ENCODE measurements around the gene PAXIP1. TPM values are rescaled to one million over a fixed set of nuclear protein-coding genes. Genes with fewer than 3 reads are reported as not detected.

PAXIP1 gene
- total and polyA plus RNA-seq, 10 of the 15 experiments (the other 5 are each of a cell fraction or from before 2014, with no cell fraction given) = 7.3 to 27.2 (median 18.1) TPM

- Histone ChIP-seq H3K27ac (ENCODE audit: control insufficient read depth, insufficient read depth) (no peak overlapping the region), H3K9me3 (replicated peaks; ENCODE audit: control insufficient read depth, insufficient read depth, low read length) (no peaks in the 10 kb centered on the region), H4K20me1 (ENCODE audit: control insufficient read depth, insufficient read depth) (no peaks in the 10 kb centered on the region), H3K27me3 (replicated peaks in 1 of 2; ENCODE audit: control insufficient read depth in 2 of 2, insufficient read depth in 2 of 2, low read length in 1 of 2) (no peaks in the 10 kb centered on the region), H3K4me3 (no peak overlapping the region), H3K4me2 (ENCODE audit: control insufficient read depth, insufficient read depth) (no peak overlapping the region), H3K9ac (ENCODE audit: control insufficient read depth, insufficient read depth, low read length) (no peak overlapping the region), H3K4me1 (ENCODE audit: control insufficient read depth, insufficient read depth, low read length) (no peaks in the 10 kb centered on the region), H3K36me3 (ENCODE audit: control insufficient read depth in 2 of 2, insufficient read depth in 2 of 2, low read length in 1 of 2) (peaks cover 5 to 29% of the 10 kb centered on the region in 2 experiments), H3K79me2 (ENCODE audit: control insufficient read depth, insufficient read depth, low read length) (no peaks in the 10 kb centered on the region), H2AFZ (ENCODE audit: control insufficient read depth, low read depth, low read length) (no peak overlapping the region)
- CTCF ChIA-PET = interaction anchor here (1.2 to 4.3 kb wide), 6 partner anchors 8 to 124 kb away, joined by 3 to 79 read pairs (median 4); no protein-coding TSS in a partner anchor
- 98% methylated on average over 2 of the region's 2 CpGs for WGBS (ENCODE audit: insufficient coverage, insufficient replicate concordance, low lambda C conversion rate, missing lambda C conversion rate)
- DNase-seq (ENCODE audit: low read depth, low spot score) (no peak), ATAC-seq (no peak), FAIRE-seq (no peak)
- intact Hi-C loops (cut with micrococcal nuclease; ENCODE audit: unreplicated experiment) (no loop called here), in situ Hi-C loops (cut with MboI) (no loop called here)
- no TSS peak for BruUV-seq (replicated peaks)
- POLR2A ChIA-PET = interaction anchor here (0.9 kb wide), 1 partner anchor 20 kb away, joined by 3 read pairs; no protein-coding TSS in a partner anchor
- RAD21 ChIA-PET (ENCODE audit: unreplicated experiment) = interaction anchor here (1.5 kb wide), 1 partner anchor 23 kb away, joined by 9 read pairs; no protein-coding TSS in a partner anchor
- TF ChIP-seq ESRRA (IDR thresholded peaks at IDR 0.05; ENCODE audit: low read length) (no peak), HDAC2 (IDR thresholded peaks at IDR 0.05) (no peak)
- SMC1A ChIA-PET (ENCODE audit: uncharacterized antibody, unreplicated experiment) = interaction anchor here (0.5 to 1.6 kb wide), 2 partner anchors 23 to 343 kb away, joined by 3 to 8 read pairs; no protein-coding TSS in a partner anchor
These were observed 52.0 kb downstream of the PAXIP1 start for GRCh38 chr7:154950960-154951359.

GRCh38 chr7:154947604-154948003, 55.3 kb downstream of the PAXIP1 start:
- FAIRE-seq (no peak), DNase-seq (ENCODE audit: low read depth, low spot score) (no peak), ATAC-seq (no peak)
- H4K20me1 ChIP-seq (ENCODE audit: control insufficient read depth, insufficient read depth) = no peaks in the 10 kb centered on the region
- ChIA-PET CTCF (interaction anchor here (1.1 to 2.2 kb wide), 3 partner anchors 20 to 61 kb away, joined by 4 to 9 read pairs (median 4); no protein-coding TSS in a partner anchor), SMC1A (ENCODE audit: uncharacterized antibody, unreplicated experiment) (interaction anchor here (1.1 kb wide), 1 partner anchor 21 kb away, joined by 5 read pairs; no protein-coding TSS in a partner anchor), RAD21 (ENCODE audit: unreplicated experiment) (no interaction called here), POLR2A (no interaction called here)
- H3K9me3 ChIP-seq (replicated peaks; ENCODE audit: control insufficient read depth, insufficient read depth, low read length) = no peaks in the 10 kb centered on the region
- no TSS peak for BruUV-seq (replicated peaks)
- H3K9ac ChIP-seq (ENCODE audit: control insufficient read depth, insufficient read depth, low read length) = no peak overlapping the region
- H3K4me1 ChIP-seq (ENCODE audit: control insufficient read depth, insufficient read depth, low read length) = no peaks in the 10 kb centered on the region
- in situ Hi-C loops (cut with MboI) (no loop called here), intact Hi-C loops (cut with micrococcal nuclease; ENCODE audit: unreplicated experiment) (no loop called here)
- H3K4me3 ChIP-seq = no peak overlapping the region
- 100% methylated on average over 5 of the region's 5 CpGs for WGBS (ENCODE audit: insufficient coverage, insufficient replicate concordance, low lambda C conversion rate, missing lambda C conversion rate)
- H3K4me2 ChIP-seq (ENCODE audit: control insufficient read depth, insufficient read depth) = no peak overlapping the region
- H2AFZ ChIP-seq (ENCODE audit: control insufficient read depth, low read depth, low read length) = no peak overlapping the region
- peaks cover 6 to 31% of the 10 kb centered on the region in 2 experiments for H3K36me3 ChIP-seq (ENCODE audit: control insufficient read depth in 2 of 2, insufficient read depth in 2 of 2, low read length in 1 of 2)
- H3K27ac ChIP-seq (ENCODE audit: control insufficient read depth, insufficient read depth) = no peak overlapping the region
- no peaks in the 10 kb centered on the region for H3K79me2 ChIP-seq (ENCODE audit: control insufficient read depth, insufficient read depth, low read length)
- H3K27me3 ChIP-seq (replicated peaks in 1 of 2; ENCODE audit: control insufficient read depth in 2 of 2, insufficient read depth in 2 of 2, low read length in 1 of 2) = no peaks in the 10 kb centered on the region
- TF ChIP-seq RAD51 (IDR thresholded peaks at IDR 0.05) = no peak
- no peak for TF ChIP-seq RAD21 (IDR thresholded peaks at IDR 0.05; ENCODE audit: insufficient read depth, low read depth, low read length)
- no peak for TF ChIP-seq JUNB (IDR thresholded peaks at IDR 0.05)
- no peak for TF ChIP-seq ASH2L (IDR thresholded peaks at IDR 0.05; ENCODE audit: borderline replicate concordance, low read depth)
- TF ChIP-seq CHD4 (IDR thresholded peaks at IDR 0.05) = no peak
- no peak for TF ChIP-seq GABPA (IDR thresholded peaks at IDR 0.05; ENCODE audit: low read depth)
- no peak for TF ChIP-seq PBX3 (IDR thresholded peaks at IDR 0.05; ENCODE audit: insufficient replicate concordance, low read depth, low read length)
- no peak for TF ChIP-seq CEBPB (IDR thresholded peaks at IDR 0.05; ENCODE audit: borderline replicate concordance in 1 of 2, low read depth in 2 of 2, low read length in 2 of 2)
- TF ChIP-seq ZBTB4 (CRISPR knock-in tag; IDR thresholded peaks at IDR 0.05) = no peak
- TF ChIP-seq LARP7 (IDR thresholded peaks at IDR 0.05) = no peak
- TF ChIP-seq ZNF274 (IDR thresholded peaks at IDR 0.05; ENCODE audit: insufficient read depth, insufficient read length) = no peak
- TF ChIP-seq GATAD2B (conservative IDR thresholded peaks at IDR 0.05; ENCODE audit: low read depth) = no peak
- no peak for TF ChIP-seq HDAC6 (IDR thresholded peaks at IDR 0.05; ENCODE audit: unreplicated experiment)

All from GM12878 (cell line).